Measurements from ENCODE around the gene RNF112. TPM values are rescaled to one million over a fixed set of nuclear protein-coding genes. Genes with fewer than 3 reads are reported as not detected.

The RNF112 gene
- polyA plus RNA-seq, 3 donors, result 0.57 TPM; not detected in 2

DNA sequence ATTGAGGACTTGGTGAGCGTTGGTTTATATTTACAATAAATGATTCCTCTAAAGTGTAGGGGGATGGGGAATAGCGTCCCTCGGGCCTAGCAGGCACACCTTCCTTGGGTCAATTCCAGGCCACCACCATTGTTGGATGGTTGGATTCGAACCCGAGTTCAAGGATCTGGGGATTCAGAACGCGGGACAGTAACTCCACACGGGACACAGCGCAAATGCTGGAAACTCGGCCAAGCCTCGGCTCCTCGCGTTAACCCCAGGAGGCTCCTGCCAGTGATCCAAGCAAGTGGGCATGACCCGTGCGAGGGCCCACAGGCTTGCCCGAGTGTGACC, 49.1 kb upstream of the RNF112 start:
- Histone ChIP-seq H3K4me3 (replicated peaks in 1 of 3; ENCODE audit: low read depth in 2 of 3, low read length in 3 of 3) (peak overlapping the region in 1 of 3 experiments; percentile 77), H3K36me3 (replicated peaks in 1 of 2; ENCODE audit: control insufficient read depth in 1 of 2, insufficient read depth in 2 of 2, low read length in 2 of 2) (no peaks in the 10 kb centered on the region), H3K4me2 (replicated peaks; ENCODE audit: extremely low read depth, low read length, poor library complexity, severe bottlenecking) (peak overlapping the region; percentile 77), H3K9me3 (replicated peaks in 1 of 2; ENCODE audit: control insufficient read depth in 1 of 2, insufficient read depth in 1 of 2, low read length in 2 of 2) (no peaks in the 10 kb centered on the region), H3K79me2 (ENCODE audit: insufficient read depth, low read length) (no peaks in the 10 kb centered on the region), H3K9ac (ENCODE audit: insufficient read depth, low read length, poor library complexity, severe bottlenecking) (peak overlapping the region; percentile 23), H4K20me1 (ENCODE audit: insufficient read depth, low read length) (no peaks in the 10 kb centered on the region), H2AFZ (ENCODE audit: insufficient read depth, low read depth, low read length, poor library complexity, severe bottlenecking) (peak overlapping the region; percentile 89), H3K4me1 (ENCODE audit: control insufficient read depth in 1 of 2, insufficient read depth in 2 of 2, low read length in 2 of 2) (peaks cover 10 to 13% of the 10 kb centered on the region in 2 donors), H3K27me3 (ENCODE audit: control insufficient read depth in 2 of 2, insufficient read depth in 2 of 2, low read length in 2 of 2) (peaks cover 0 to 29% of the 10 kb centered on the region in 2 donors), H3K27ac (ENCODE audit: low read depth in 1 of 2, low read length in 2 of 2) (no peak overlapping the region)
- TF ChIP-seq, protein P1, sequence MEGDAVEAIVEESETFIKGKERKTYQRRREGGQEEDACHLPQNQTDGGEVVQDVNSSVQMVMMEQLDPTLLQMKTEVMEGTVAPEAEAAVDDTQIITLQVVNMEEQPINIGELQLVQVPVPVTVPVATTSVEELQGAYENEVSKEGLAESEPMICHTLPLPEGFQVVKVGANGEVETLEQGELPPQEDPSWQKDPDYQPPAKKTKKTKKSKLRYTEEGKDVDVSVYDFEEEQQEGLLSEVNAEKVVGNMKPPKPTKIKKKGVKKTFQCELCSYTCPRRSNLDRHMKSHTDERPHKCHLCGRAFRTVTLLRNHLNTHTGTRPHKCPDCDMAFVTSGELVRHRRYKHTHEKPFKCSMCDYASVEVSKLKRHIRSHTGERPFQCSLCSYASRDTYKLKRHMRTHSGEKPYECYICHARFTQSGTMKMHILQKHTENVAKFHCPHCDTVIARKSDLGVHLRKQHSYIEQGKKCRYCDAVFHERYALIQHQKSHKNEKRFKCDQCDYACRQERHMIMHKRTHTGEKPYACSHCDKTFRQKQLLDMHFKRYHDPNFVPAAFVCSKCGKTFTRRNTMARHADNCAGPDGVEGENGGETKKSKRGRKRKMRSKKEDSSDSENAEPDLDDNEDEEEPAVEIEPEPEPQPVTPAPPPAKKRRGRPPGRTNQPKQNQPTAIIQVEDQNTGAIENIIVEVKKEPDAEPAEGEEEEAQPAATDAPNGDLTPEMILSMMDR (IDR thresholded peaks at IDR 0.05), result no peak
- intact Hi-C loops (cut with micrococcal nuclease), result loop anchor here (1.0 to 10.0 kb wide), 5 partner anchors 17 to 405 kb away; partner anchors contain the start of genes ALDH3A2 (in 2 of the 2), MAPK7 (in 1 of the 2) and RNF112 (in 1 of the 2)
- Mint-ChIP-seq H3K27ac (peak overlapping the region in 1 of 7 donors; percentile 60), H3K4me3 (peak overlapping the region; percentile 52 to 78), H3K36me3 (no peaks in the 10 kb centered on the region), H3K4me1 (peaks cover 13% of the 10 kb centered on the region), H3K27me3 (ENCODE audit: low read depth in 3 of 3) (peaks cover 18 to 44% (median 38%) of the 10 kb centered on the region in 3 donors), H3K9me3 (no peaks in the 10 kb centered on the region)
- no peak for DNase-seq
- 25% methylated on average over 12 of the region's 16 CpGs for WGBS (ENCODE audit: insufficient coverage)

- Histone ChIP-seq H4K20me1 (ENCODE audit: insufficient read depth, low read length) (no peaks in the 10 kb centered on the region), H3K27me3 (ENCODE audit: control insufficient read depth in 2 of 2, insufficient read depth in 2 of 2, low read length in 2 of 2) (peaks cover 0 to 29% of the 10 kb centered on the region in 2 donors), H3K4me1 (ENCODE audit: control insufficient read depth in 1 of 2, insufficient read depth in 2 of 2, low read length in 2 of 2) (peaks cover 10 to 13% of the 10 kb centered on the region in 2 donors), H3K9me3 (replicated peaks in 1 of 2; ENCODE audit: control insufficient read depth in 1 of 2, insufficient read depth in 1 of 2, low read length in 2 of 2) (no peaks in the 10 kb centered on the region), H3K4me3 (replicated peaks in 1 of 3; ENCODE audit: low read depth in 2 of 3, low read length in 3 of 3) (peak within 1 kb of the TSS; percentile 55 to 77 (median 71)), H3K4me2 (replicated peaks; ENCODE audit: extremely low read depth, low read length, poor library complexity, severe bottlenecking) (peak within 1 kb of the TSS; percentile 77), H3K27ac (ENCODE audit: low read depth in 1 of 2, low read length in 2 of 2) (peak within 1 kb of the TSS in 1 of 2 donors; percentile 20), H3K36me3 (replicated peaks in 1 of 2; ENCODE audit: control insufficient read depth in 1 of 2, insufficient read depth in 2 of 2, low read length in 2 of 2) (no peaks in the 10 kb centered on the region), H3K79me2 (ENCODE audit: insufficient read depth, low read length) (no peaks in the 10 kb centered on the region), H3K9ac (ENCODE audit: insufficient read depth, low read length, poor library complexity, severe bottlenecking) (peak within 1 kb of the TSS; percentile 23), H2AFZ (ENCODE audit: insufficient read depth, low read depth, low read length, poor library complexity, severe bottlenecking) (peak within 1 kb of the TSS; percentile 89)
- Mint-ChIP-seq H3K27me3 (ENCODE audit: low read depth in 3 of 3) (peaks cover 18 to 48% (median 39%) of the 10 kb centered on the region in 3 donors), H3K27ac (peak within 1 kb of the TSS; percentile 74 to 95 (median 90)), H3K4me1 (peaks cover 13% of the 10 kb centered on the region), H3K36me3 (no peaks in the 10 kb centered on the region), H3K4me3 (peak within 1 kb of the TSS; percentile 88 to 94), H3K9me3 (no peaks in the 10 kb centered on the region)
- peak; percentile 85 to 91 (median 88) for DNase-seq
- intact Hi-C loops (cut with micrococcal nuclease), result loop anchor here (1.0 to 10.0 kb wide), 5 partner anchors 16 to 405 kb away; partner anchors contain the start of genes ALDH3A2 (in 2 of the 2), MAPK7 (in 1 of the 2) and RNF112 (in 1 of the 2)
- TF ChIP-seq, protein P1 (IDR thresholded peaks at IDR 0.05), result peak; percentile 96
- WGBS (ENCODE audit: insufficient coverage), result under 1% methylated on average over 78 of the region's 83 CpGs
Observed at GRCh38 chr17:19362277-19363113, 48.5 kb upstream of the RNF112 start, which contains the start of gene B9D1. Gene B9D1 (minus strand): TSS chr17:19362723. CDS start chr17:19362569, 154 bp downstream.
